Raji (cell line): ENCODE measurements around the gene DLD.

Experiments used
- POLR2A ChIP-seq: IDR thresholded peaks from 2 replicates; pipeline ENCODE4 v1.6.1; 2011; ENCODE audit warnings: low read depth, low read length, control low read depth; ENCODE audit not compliant: insufficient read depth

Gene DLD

GRCh38 chr7:107932805-107933204 is 41.8 kb downstream of the DLD start:
- no peak for TF ChIP-seq POLR2A

- no peak for TF ChIP-seq POLR2A
These were observed 42.5 kb downstream of the DLD start for GRCh38 chr7:107933386-107934013.

GRCh38 chr7:107934991-107935770 is 44.2 kb downstream of the DLD start:
- no peak for TF ChIP-seq POLR2A

- no peak for TF ChIP-seq POLR2A
These were observed 45.3 kb downstream of the DLD start for GRCh38 chr7:107936312-107936711.

GRCh38 chr7:107937531-107937930 is 46.5 kb downstream of the DLD start:
- TF ChIP-seq POLR2A: no peak

DNA sequence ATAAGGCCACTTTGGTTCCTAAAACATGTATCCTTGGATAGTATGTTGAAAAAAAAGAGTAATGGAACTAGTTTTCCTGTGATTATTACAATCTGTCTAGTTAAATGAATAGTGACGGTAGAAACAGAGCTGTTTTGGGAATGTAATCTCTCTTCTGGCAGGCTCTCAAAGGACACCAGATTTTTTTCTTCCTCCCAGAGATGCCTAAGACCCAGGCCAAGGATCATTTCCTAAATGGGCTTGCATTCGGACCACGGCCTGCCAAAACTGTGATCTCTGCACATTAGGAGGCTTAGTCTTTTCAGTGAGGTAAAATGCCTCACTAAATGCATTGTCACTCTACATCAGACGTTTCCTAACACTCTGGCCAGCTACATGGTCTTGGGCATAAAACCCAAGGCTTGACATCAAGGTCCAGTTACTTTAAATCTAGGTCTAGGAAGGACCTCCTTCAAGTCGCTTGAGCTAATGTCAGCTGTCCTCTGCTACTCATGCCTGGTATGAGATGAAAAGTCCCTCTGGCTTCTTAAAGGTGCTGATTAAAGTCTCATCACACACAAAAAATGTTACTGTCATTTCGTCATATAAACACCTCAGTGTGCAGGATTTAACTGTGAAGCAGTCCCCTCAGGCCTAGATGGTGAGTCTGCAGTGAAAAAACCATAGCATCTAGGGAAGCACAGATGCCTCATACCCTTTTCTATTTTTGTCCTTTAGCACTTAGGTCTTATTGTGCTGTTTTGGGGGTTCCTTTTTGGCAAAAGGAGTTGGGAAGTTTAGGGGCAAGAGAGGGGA is 47.7 kb downstream of the DLD start:
- no peak for TF ChIP-seq POLR2A

DNA sequence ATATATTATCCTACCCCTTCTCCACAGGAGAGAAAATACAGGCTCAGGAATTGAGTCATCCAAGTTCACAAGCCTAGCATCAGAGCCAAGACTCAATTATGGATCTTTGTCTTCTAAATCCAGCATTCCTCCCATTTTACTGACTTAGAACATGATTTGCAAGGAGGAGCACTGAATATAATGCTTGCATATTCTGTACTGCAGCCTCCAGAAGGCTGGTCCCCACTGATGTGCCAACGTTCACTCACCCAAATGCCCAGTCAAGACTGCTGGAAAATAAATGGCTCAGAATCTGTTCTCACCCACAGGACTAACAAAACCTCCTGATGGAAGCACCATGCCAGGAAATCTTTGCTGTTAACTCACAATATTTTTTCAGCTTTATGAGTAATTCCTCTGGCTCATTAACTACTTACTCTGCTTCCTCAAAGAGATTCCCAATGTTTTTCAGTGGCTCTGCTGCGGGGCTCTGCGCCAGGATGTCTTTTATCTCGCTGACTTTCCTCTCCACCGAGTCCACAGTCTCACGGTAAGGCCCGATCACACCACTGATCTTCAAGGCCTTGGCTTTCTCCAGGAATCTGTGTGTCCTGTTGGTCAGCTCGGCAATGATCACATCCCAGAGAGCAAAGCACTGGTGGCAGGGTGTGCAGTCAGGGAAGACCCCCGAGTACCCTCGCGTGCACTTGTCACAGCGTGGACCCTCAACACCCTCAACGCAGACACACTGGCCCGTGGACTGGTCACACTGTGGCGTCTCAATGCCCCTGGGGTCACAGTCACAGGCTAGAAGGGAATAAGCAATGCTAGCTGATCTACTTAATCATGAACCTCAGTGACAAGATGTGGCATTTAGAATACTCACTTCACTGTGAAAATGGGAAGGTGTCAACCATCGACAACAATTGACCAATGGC is 48.8 kb downstream of the DLD start:
- no peak for TF ChIP-seq POLR2A

DNA sequence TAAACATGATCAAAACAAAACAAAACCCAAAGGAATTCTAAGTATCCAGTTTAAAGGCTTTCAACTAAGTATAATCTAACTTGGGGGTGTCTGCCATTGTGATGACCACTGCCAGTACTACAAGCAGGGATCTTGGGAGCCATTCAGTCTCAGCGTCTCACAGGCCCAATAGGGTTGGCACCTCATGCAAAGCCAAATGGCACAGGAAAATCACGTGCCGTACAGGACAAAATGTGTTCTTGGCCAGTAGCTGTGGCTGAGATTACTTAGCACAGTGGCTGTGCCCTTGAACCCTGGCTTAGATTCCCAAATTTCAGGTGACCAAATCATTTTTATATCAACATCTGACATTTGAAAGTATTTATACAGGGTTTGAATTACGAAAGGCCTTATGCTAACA is 50.0 kb downstream of the DLD start:
- TF ChIP-seq POLR2A: no peak

GRCh38 chr7:107943018-107943417 is 52.0 kb downstream of the DLD start:
- no peak for TF ChIP-seq POLR2A

DNA sequence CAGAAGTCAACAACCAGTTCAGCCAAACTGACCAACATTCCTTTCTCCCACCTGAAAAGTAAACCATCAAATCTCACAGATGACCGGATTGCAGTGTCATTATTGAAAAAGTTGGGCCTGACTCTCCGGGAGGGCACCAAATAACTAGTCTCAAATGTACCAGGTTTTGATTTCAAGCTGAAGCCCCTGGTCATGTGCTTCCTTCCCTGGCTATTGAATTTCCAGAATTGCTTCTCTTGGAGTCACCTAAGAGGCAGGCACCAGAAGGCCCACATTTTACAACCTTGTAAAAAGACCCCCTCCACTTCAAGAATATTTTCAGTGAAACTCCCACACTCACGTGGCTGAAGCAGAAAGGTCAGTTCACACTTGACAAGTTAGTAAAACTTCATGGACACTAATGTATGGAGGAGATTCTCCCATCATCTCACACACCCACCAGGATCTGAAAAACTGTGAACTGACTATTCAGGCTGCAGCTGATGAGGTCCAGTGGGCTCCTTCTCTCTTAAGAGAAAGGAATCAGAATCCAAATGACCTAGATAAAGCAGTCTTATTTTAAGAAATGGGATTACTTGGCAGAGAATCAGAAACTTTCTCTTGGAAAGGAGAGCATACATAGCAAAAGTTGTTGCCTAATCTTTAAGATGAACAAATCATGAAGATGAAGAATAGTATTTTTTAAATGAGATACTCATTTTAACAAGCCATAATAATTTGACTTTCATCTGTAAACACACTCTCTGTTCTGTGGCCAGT is 53.6 kb downstream of the DLD start:
- no peak for TF ChIP-seq POLR2A

DNA sequence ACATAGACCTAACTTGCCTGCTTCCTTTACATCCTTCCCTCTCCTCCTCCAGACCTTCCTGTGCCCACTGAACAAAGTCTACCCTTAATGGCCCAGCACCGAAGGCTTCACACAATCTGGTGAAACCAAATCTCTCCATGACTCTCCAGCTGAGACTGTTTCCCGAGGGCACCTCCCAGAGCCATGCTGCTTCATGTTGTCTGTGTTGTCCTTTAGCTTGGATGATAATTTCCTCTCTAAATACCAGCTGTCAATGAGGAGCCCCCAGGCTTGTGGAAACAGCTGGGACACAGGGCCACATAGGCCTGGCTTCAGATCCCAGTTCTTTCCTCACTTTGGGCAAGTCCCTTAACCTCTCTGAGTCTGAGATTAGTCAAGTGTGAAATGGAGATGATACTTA is 54.3 kb downstream of the DLD start:
- TF ChIP-seq POLR2A: no peak

DNA sequence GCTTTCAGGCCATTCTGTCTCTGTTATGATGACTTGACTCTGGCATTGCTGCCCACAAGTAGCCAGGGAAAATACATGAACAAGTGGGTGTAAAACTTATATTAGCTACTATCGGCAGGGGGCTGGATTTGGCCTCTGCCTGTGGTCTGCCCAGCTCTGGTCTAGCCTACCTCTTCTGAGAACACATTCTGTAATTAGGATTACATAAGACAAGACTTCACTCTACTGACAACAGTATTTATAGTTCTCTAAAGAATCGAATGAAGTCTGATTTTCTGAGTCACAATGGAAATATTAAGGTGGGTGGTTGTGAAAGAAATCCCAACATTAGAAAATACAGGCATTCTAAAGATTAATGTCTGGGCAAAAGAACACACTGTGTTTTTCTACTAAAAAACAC is 55.5 kb downstream of the DLD start:
- TF ChIP-seq POLR2A: no peak

DNA sequence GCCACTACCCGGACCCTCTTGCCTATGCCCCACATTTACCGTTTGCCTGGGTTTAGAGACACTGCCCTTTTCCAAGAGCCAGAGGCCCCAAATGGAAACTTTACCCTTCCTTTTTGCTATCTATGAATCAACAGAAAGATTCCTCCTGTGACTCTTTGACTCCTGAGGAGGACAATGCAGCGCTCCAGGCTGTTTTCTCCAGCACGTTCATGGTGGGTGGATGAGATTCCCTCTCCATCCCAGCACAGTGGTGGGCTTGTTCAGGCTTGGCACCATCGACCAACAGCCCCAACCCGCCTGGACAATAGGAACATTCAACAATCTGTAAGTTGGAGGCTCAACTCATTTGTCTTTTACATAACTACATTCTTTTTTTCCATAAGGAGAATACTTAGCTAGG is 55.9 kb downstream of the DLD start:
- no peak for TF ChIP-seq POLR2A
